Activated CD8-positive, alpha-beta T cell treated with anti-CD3 and anti-CD28 coated beads for 36 hours (primary cell): ENCODE results near the gene BEST4. TPM values are rescaled to one million over a fixed set of nuclear protein-coding genes. Genes with fewer than 3 reads are reported as not detected.

Source experiments
- ATAC-seq: fragments of 200-7000 bp; cut with Tn5 transposase; one replicate; pipeline ENCODE4 v1.10.0; 2021; ENCODE audit warnings: mild to moderate bottlenecking, moderate library complexity
- CTCF ChIA-PET: fragments of 350-600 bp; sonication (Branson Sonifier 250); formaldehyde crosslinking; loops from one replicate; lab custom pipeline; 2021; ENCODE audit warnings: antibody characterized with exemption; lab: Charles Lee
- POLR2A ChIA-PET: fragments of 350-600 bp; sonication (Branson Sonifier 250); formaldehyde crosslinking; loops from one replicate; lab custom pipeline; 2021; ENCODE audit warnings: antibody characterized with exemption; lab: Charles Lee
- DNase-seq: peaks from one replicate; pipeline ENCODE4 v3.0.0-alpha.2; 2020
- H3K27ac Mint-ChIP-seq: one replicate; pipeline ENCODE4 v1.8.0; 2021; ENCODE audit warnings: mild to moderate bottlenecking, mixed read lengths
- H3K27me3 Mint-ChIP-seq: one replicate; pipeline ENCODE4 v1.8.0; 2021; ENCODE audit warnings: mixed read lengths
- H3K36me3 Mint-ChIP-seq: one replicate; pipeline ENCODE4 v1.8.0; 2021; ENCODE audit warnings: low read depth, mixed read lengths
- H3K4me1 Mint-ChIP-seq: one replicate; pipeline ENCODE4 v1.8.0; 2021; ENCODE audit warnings: low read depth, mixed read lengths
- H3K4me3 Mint-ChIP-seq: one replicate; pipeline ENCODE4 v1.8.0; 2021; ENCODE audit warnings: mild to moderate bottlenecking, moderate library complexity, mixed read lengths
- H3K9me3 Mint-ChIP-seq: one replicate; pipeline ENCODE4 v1.8.0; 2021; ENCODE audit warnings: mixed read lengths
- CTCF ChIP-seq: fragments of 200-600 bp; IDR thresholded peaks from one replicate; pipeline ENCODE4 v1.8.0; 2022; ENCODE audit warnings: antibody characterized with exemption, mild to moderate bottlenecking
- intact Hi-C: fragments of 100-400 bp; cut with micrococcal nuclease; formaldehyde crosslinking; loops from one replicate; pipeline ENCODE4 v1.10.0; 2022
- total RNA-seq, 2 experiments: library from RNA; stranded (reverse); gene quantifications; one replicate each; pipeline ENCODE4 v1.2.3, GENCODE V29; 2021

The BEST4 gene
- total RNA-seq, 2 experiments from 2014 or later: 0.87 to 1.0 TPM

DNA sequence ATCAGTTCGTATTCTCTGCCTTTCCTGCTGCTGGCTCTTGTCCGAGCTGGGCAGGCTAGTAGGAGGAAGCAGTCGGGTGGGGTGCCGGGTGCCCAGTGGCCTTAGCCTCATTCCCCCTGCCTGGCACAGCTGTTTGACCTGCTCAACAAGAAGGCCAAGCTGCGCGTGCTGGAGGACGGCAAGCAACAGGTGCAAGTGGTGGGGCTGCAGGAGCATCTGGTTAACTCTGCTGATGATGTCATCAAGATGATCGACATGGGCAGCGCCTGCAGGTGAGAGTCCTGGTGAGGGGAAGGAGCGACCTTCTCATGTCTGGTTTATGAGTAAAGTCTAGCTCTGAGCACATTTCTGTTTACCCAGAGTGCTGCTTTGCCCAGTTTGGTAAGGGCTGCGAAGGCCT lies 28.9 kb downstream of the BEST4 start:
- ATAC-seq (no peak), DNase-seq (no peak)
- no peak for TF ChIP-seq CTCF
- no peak overlapping the region for H3K27ac Mint-ChIP-seq
- peaks cover 68% of the 10 kb centered on the region for H3K36me3 Mint-ChIP-seq
- ChIA-PET POLR2A (interaction anchor here (0.6 to 5.0 kb wide), 10 partner anchors 9 to 55 kb away, joined by 3 to 36 read pairs (median 3); partner anchors contain the start of genes RNU5D-1 and RPS8), CTCF (interaction anchor here (1.1 to 2.0 kb wide), 4 partner anchors 9 to 30 kb away, joined by 3 to 6 read pairs (median 5); no protein-coding TSS in a partner anchor)
- no peak overlapping the region for H3K4me3 Mint-ChIP-seq
- no peaks in the 10 kb centered on the region for H3K27me3 Mint-ChIP-seq
- H3K9me3 Mint-ChIP-seq: no peaks in the 10 kb centered on the region
- H3K4me1 Mint-ChIP-seq: peaks cover 5% of the 10 kb centered on the region
- intact Hi-C loops: no loop called here

DNA sequence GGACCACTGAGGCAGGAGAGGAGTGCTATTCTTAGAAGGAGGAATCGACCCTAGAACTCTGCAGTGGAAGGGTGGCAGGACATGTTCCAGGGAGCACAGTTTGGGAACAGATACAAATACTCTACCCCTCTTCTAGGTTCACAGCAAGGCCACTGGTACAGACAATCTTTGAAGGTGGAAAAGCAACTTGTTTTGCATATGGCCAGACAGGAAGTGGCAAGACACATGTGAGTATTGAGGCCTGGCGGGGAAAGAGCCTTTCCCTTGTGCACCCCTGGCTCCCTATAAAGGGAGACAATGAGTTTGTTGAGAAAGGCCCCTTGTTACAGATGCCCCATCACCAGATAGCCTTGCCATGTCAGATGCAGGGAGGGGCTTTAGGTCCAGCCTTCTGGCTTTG lies 30.6 kb downstream of the BEST4 start:
- Mint-ChIP-seq H3K9me3 (no peaks in the 10 kb centered on the region), H3K27me3 (no peaks in the 10 kb centered on the region), H3K36me3 (peaks cover 67% of the 10 kb centered on the region), H3K27ac (no peak overlapping the region), H3K4me1 (peaks cover 14% of the 10 kb centered on the region), H3K4me3 (no peak overlapping the region)
- ChIA-PET POLR2A (interaction anchor here (0.9 to 4.3 kb wide), 3 partner anchors 11 to 26 kb away, joined by 3 to 36 read pairs (median 4); partner anchors contain the start of gene RPS8), CTCF (interaction anchor here (1.7 kb wide), 1 partner anchor 10 kb away, joined by 5 read pairs; no protein-coding TSS in a partner anchor)
- no peak for DNase-seq
- ATAC-seq: no peak
- TF ChIP-seq CTCF: no peak
- intact Hi-C loops: no loop called here

GRCh38 chr1:44747878-44748277 lies 40.1 kb downstream of the BEST4 start:
- no peak for TF ChIP-seq CTCF
- ATAC-seq: no peak
- ChIA-PET POLR2A (interaction anchor here (0.8 to 10.3 kb wide), 5 partner anchors 13 to 34 kb away, joined by 3 to 137 read pairs (median 4); partner anchors contain the start of genes RNU5D-1 and RPS8), CTCF (interaction anchor here (1.0 to 2.1 kb wide), 6 partner anchors 10 to 263 kb away, joined by 3 to 11 read pairs (median 6); partner anchors contain the start of genes HECTD3, PLK3 and RNU5D-1)
- no peaks in the 10 kb centered on the region for H3K27me3 Mint-ChIP-seq
- H3K27ac Mint-ChIP-seq: no peak overlapping the region
- intact Hi-C loops: no loop called here
- no peak for DNase-seq
- no peaks in the 10 kb centered on the region for H3K9me3 Mint-ChIP-seq
- no peak overlapping the region for H3K4me3 Mint-ChIP-seq
- H3K36me3 Mint-ChIP-seq: peaks cover 47% of the 10 kb centered on the region
- peaks cover 12% of the 10 kb centered on the region for H3K4me1 Mint-ChIP-seq

DNA sequence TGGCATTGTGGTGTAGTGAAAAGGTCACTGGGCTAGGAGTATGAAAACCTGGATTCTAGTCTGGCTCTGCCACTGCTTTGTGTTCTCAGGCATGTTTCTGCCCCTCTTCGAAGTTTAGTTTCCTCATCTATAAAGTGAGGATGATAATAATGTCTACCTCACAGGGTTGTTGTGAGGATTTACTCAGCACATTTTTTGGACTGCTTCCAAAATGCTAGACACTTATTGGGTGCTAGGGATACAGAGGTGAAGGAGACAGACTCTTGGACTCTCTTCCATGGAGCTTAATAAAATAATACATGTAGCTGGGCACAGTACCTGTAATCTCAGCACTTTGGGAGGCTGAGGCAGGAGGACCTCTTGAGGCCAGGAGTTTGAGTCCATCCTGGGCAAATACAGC lies 44.8 kb downstream of the BEST4 start:
- intact Hi-C loops: no loop called here
- ATAC-seq (no peak), DNase-seq (no peak)
- H3K4me1 Mint-ChIP-seq: peaks cover 19% of the 10 kb centered on the region
- ChIA-PET CTCF (interaction anchor here (1.8 to 2.0 kb wide), 2 partner anchors 11 to 28 kb away, joined by 5 to 9 read pairs; partner anchors contain the start of gene RNU5D-1), POLR2A (interaction anchor here (0.6 to 10.3 kb wide), 8 partner anchors 12 to 76 kb away, joined by 3 to 137 read pairs (median 5); partner anchors contain the start of genes DYNLT4, RNU5D-1 and RPS8)
- no peak overlapping the region for H3K4me3 Mint-ChIP-seq
- no peak for TF ChIP-seq CTCF
- no peak overlapping the region for H3K27ac Mint-ChIP-seq
- no peaks in the 10 kb centered on the region for H3K27me3 Mint-ChIP-seq
- H3K9me3 Mint-ChIP-seq: no peaks in the 10 kb centered on the region
- peaks cover 48% of the 10 kb centered on the region for H3K36me3 Mint-ChIP-seq

- TF ChIP-seq CTCF: no peak
- H3K4me1 Mint-ChIP-seq: peaks cover 17% of the 10 kb centered on the region
- peak overlapping the region; percentile 97 for H3K4me3 Mint-ChIP-seq
- H3K27ac Mint-ChIP-seq: peak overlapping the region; percentile 90
- peaks cover 32% of the 10 kb centered on the region for H3K36me3 Mint-ChIP-seq
- intact Hi-C loops: no loop called here
- H3K9me3 Mint-ChIP-seq: no peaks in the 10 kb centered on the region
- DNase-seq: no peak
- ChIA-PET POLR2A (interaction anchor here (0.6 to 10.3 kb wide), 8 partner anchors 9 to 79 kb away, joined by 3 to 137 read pairs (median 10); partner anchors contain the start of genes RNU5D-1 and RPS8), CTCF (interaction anchor here (0.6 to 0.7 kb wide), 2 partner anchors 18 to 26 kb away, joined by 3 read pairs; no protein-coding TSS in a partner anchor)
- ATAC-seq: no peak
- no peaks in the 10 kb centered on the region for H3K27me3 Mint-ChIP-seq
Measured at GRCh38 chr1:44740179-44740617, 47.8 kb downstream of the BEST4 start.
